Measurements from ENCODE around the gene CPEB1.

CPEB1 gene

DNA sequence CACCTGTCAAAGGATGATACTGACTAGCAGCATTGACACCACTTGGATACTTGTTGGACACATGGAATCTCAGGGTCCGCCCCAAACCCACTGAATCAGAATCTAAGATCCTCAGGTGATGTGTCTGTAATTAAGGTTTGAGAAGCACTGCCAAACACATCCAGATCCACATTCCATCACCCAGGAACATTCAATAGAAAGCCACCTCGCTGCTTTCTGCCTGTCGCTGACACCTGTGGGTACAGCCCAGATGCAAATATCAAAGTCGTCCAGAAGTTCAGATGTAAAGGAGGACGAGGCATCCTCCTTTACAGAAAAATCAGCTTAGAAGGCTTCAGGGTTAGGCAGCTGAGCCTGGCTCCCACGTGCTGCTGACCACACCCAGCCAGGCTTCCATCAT lies 101.7 kb downstream of the CPEB1 start:
- TF ChIP-seq, protein P1, sequence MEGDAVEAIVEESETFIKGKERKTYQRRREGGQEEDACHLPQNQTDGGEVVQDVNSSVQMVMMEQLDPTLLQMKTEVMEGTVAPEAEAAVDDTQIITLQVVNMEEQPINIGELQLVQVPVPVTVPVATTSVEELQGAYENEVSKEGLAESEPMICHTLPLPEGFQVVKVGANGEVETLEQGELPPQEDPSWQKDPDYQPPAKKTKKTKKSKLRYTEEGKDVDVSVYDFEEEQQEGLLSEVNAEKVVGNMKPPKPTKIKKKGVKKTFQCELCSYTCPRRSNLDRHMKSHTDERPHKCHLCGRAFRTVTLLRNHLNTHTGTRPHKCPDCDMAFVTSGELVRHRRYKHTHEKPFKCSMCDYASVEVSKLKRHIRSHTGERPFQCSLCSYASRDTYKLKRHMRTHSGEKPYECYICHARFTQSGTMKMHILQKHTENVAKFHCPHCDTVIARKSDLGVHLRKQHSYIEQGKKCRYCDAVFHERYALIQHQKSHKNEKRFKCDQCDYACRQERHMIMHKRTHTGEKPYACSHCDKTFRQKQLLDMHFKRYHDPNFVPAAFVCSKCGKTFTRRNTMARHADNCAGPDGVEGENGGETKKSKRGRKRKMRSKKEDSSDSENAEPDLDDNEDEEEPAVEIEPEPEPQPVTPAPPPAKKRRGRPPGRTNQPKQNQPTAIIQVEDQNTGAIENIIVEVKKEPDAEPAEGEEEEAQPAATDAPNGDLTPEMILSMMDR (IDR thresholded peaks at IDR 0.05; ENCODE audit: borderline replicate concordance, control extremely low read depth, extremely low read depth, insufficient read depth, missing control alignments), result no peak
- DNase-seq (ENCODE audit: low spot score), result no peak
- in situ Hi-C loops (cut with MboI; ENCODE audit: low sequenced_read_pairs, unreplicated experiment), result no loop called here

- TF ChIP-seq, protein P1 (IDR thresholded peaks at IDR 0.05; ENCODE audit: borderline replicate concordance, control extremely low read depth, extremely low read depth, insufficient read depth, missing control alignments), result no peak
- DNase-seq (ENCODE audit: low spot score), result no peak
- in situ Hi-C loops (cut with MboI; ENCODE audit: low sequenced_read_pairs, unreplicated experiment), result no loop called here
Observed at GRCh38 chr15:82545002-82545401, 102.2 kb downstream of the CPEB1 start.

GRCh38 chr15:82544431-82544830 lies 102.7 kb downstream of the CPEB1 start:
- TF ChIP-seq, protein P1 (IDR thresholded peaks at IDR 0.05; ENCODE audit: borderline replicate concordance, control extremely low read depth, extremely low read depth, insufficient read depth, missing control alignments), result no peak
- DNase-seq (ENCODE audit: low spot score), result no peak

DNA sequence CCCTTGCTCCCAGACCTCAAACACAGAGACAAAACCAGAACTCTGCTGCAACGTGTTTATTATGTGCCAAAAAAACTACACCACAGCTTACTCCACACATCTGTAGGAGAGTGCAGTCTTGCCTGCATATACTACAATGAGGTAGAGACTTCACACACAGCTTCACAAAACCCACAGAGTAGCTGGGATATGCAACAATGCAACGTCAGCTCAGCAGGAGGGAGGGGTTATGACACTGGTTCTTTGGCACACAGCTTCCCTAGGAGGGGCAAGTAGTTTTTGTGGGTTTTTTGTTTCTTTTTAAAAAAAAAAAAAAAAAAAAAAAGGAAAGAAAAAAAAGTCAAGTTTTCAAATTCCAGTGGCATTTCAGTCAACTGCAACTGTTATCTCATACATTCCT lies 104.0 kb downstream of the CPEB1 start:
- in situ Hi-C loops (cut with MboI; ENCODE audit: low sequenced_read_pairs, unreplicated experiment), result no loop called here
- TF ChIP-seq, protein P1 (IDR thresholded peaks at IDR 0.05; ENCODE audit: borderline replicate concordance, control extremely low read depth, extremely low read depth, insufficient read depth, missing control alignments), result no peak
- DNase-seq (ENCODE audit: low spot score), result no peak

More at GRCh38 chr15:82544431-82544830, 102.7 kb downstream of the CPEB1 start:
- in situ Hi-C loops (cut with MboI; ENCODE audit: low sequenced_read_pairs, unreplicated experiment), result no loop called here

GRCh38 chr15:82540984-82541431 lies 106.2 kb downstream of the CPEB1 start:
- DNase-seq (ENCODE audit: low spot score), result no peak
- TF ChIP-seq, protein P1 (IDR thresholded peaks at IDR 0.05; ENCODE audit: borderline replicate concordance, control extremely low read depth, extremely low read depth, insufficient read depth, missing control alignments), result no peak
- in situ Hi-C loops (cut with MboI; ENCODE audit: low sequenced_read_pairs, unreplicated experiment), result no loop called here

DNA sequence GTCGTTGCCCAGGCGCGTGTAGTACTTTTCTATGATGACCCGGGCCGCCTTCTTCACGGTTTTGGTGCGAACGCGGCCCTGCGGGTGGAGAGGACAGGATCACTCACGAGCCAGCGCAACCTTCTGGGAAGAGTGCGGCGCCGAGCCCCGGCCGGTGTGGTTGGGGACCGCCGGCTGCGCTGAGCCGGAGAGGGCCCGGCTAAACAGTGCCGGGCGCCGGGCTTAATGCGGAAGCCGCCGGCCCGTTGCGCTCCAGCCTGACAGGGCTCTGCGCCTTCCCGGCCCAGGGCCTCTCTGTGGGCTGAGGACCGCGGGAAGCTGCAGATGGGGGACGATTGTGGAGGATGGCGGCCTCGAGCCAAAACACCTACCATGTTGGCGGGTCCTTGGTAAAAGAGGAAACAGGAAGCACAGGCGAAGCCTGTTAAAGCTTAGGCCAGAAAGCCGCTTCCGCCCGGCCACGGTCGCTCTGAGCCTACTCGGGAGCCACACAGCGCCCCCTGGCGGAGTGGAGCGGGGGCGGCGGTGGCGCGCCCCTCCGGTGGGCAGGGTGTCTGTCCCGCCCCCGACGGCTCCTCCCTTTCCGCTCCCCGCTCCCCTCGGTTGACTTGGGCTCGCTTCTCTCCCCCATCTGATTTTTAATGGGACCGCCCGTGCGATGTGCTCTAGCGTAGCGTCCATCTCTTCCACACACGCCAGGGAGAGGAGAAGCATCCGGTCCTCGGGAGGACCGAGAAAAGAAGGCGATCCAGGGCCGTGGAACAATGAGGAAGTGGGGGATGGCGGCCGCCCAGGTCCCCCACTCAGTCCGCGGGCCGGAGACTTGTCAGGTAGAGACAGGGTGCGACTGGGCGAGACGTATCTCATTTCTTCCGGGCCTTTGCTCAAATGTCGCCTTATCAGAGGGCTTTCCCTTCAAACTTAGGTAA lies 106.8 kb downstream of the CPEB1 start, which contains the start of gene RPS17:
TSS of gene RPS17 (minus strand) at position 403 of the 929 bp plus-strand sequence. CDS start at position 374, 29 bp downstream.
- TF ChIP-seq, protein P1 (IDR thresholded peaks at IDR 0.05; ENCODE audit: borderline replicate concordance, control extremely low read depth, extremely low read depth, insufficient read depth, missing control alignments), result peak; percentile 97
- in situ Hi-C loops (cut with MboI; ENCODE audit: low sequenced_read_pairs, unreplicated experiment), result no loop called here
- peak; percentile 100 for DNase-seq (ENCODE audit: low spot score)
